ENCODE data around the gene MALAT1. TPM values are rescaled to one million over a fixed set of nuclear protein-coding genes. Genes with fewer than 3 reads are reported as not detected.

The MALAT1 gene
- total and polyA plus RNA-seq, 11 donors, result 1,047 to 9,662 (median 6,450) TPM

DNA sequence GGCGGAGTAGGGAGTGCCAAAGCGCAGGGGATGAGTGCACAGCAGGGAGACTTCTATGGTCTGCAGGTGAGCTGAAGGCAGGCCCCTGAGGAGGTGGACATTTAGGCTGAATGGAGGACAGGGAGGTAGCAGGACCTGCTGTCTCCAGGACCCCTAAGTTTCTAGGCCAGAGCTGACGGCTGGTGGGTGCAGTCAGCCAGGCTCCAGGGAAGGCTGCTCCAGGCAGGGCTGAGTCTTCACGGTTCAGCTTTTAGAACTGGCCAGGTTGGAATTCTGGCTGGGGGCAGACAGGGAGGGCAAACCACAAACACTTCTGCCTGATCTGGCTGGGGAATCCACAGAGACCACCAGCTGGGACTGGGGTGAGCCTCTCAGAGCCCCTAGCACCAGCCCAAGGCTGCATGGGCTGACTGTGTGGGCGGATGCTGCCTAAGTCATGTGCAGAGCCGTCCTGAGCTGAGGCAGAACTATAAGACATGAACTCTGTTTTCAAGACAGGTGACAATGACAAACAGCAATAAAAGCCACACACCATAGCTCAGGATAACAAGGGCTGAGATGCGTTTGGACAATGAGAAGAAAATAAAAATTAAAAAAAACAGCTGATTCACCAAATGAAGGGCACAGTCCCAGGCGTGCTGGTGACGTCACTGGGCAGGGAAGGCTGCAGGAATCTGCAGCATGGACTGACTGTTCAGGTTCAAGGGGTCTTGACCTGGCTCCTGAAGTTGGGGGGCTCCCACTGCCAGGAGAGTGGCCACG, 10.4 kb upstream of the MALAT1 start:
- peak overlapping the region in 9 of 12 donors; percentile 0 to 41 (median 30) for H3K4me3 ChIP-seq
- peaks cover 45 to 86% (median 78%) of the 10 kb centered on the region in 12 donors for H3K4me1 ChIP-seq
- H3K9me3 ChIP-seq, result no peaks in the 10 kb centered on the region
- H3K27ac ChIP-seq, result peak overlapping the region; percentile 90 to 100 (median 99)
- intact Hi-C loops (cut with DNase I), result no loop called here
- DNase-seq, result peak in 2 of 5 donors; percentile 50 to 72
- no peaks in the 10 kb centered on the region for H3K27me3 ChIP-seq
- H3K36me3 ChIP-seq, result no peaks in the 10 kb centered on the region
- WGBS, 4 donors, result 15 to 32% (median 25%) methylated on average over 8 to 10 of the region's 10 CpGs
- TF ChIP-seq POLR2A (IDR thresholded peaks at IDR 0.05) (no peak), CTCF (IDR thresholded peaks at IDR 0.05) (no peak)
- no peak for ATAC-seq

DNA sequence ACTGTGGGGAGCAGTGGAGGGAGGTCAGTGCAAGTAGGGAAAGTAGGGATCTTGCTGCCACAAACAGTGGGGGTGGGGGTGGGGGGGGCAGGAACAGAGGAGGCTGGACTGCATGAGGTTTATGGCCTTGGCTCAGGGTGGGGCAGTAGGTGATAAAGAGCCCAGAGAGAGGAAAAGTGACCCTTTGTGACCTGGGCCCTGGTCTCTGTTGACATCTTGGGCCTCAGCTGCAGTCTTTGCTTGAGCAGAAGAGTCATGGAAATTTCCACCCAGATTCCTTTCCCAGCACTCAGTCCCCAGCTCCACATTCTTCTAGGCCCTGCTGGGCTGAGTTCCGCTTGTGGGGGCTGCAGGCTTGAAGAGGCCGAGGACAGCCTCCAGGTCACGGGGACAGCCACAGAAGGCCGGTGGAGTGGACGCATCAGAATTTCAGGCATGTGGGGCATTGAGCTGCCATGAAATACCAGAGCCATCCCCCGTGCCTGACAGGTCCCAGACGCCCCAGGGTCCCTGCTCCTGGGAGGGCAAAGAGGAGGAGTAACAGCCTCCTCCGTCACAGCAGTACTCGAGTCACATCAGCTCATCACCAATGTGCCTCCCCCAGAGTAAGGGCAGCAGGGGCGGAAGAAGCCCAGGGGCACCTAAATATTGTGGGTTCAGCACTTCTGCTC, 9.7 kb upstream of the MALAT1 start:
- Histone ChIP-seq H3K9me3 (no peaks in the 10 kb centered on the region), H3K27ac (peak overlapping the region; percentile 90 to 100 (median 99)), H3K4me1 (peaks cover 47 to 93% (median 85%) of the 10 kb centered on the region in 12 donors), H3K27me3 (no peaks in the 10 kb centered on the region), H3K36me3 (no peaks in the 10 kb centered on the region), H3K4me3 (peak overlapping the region in 2 of 12 donors; percentile 2 to 35)
- WGBS, 4 donors, result 13 to 27% (median 20%) methylated on average over 3 to 10 of the region's 10 CpGs
- DNase-seq, result peak; percentile 85 to 92 (median 86)
- intact Hi-C loops (cut with DNase I), result no loop called here
- TF ChIP-seq CTCF (IDR thresholded peaks at IDR 0.05) (no peak), POLR2A (IDR thresholded peaks at IDR 0.05) (peak; percentile 17 to 70)
- peak; percentile 3 to 45 (median 24) for ATAC-seq

DNA sequence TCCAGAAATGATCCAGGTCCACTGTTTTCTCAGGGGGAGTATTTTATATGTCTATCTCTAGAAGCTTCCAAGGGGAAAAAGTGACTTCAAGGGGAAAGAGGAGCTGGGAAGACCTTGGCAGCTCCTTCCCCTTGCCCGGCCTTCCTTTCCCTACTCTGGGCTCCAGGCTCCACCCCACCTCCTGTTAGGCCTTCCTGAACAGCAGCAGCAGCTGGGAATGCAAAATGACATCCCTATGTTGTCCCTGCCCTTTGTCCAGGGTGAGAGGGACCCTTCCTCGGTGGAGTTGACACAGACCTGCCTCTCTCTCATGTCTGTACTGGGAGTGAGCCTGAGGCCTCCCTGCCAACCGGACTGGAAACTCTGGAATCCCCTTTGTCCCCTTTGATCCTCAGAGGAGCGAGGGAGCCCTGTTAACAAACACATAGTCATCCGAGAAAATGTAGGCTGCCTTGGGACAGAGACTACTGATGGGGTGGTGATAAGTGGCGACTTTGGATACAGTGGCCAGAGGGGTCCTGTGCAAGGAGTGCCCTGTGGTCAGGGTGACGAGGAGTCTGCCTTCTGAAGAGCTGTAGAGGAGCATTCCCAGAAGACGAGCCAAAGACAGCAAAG, 9.0 kb upstream of the MALAT1 start:
- H3K9me3 ChIP-seq, result no peaks in the 10 kb centered on the region
- intact Hi-C loops (cut with DNase I), result no loop called here
- H3K27me3 ChIP-seq, result no peaks in the 10 kb centered on the region
- H3K27ac ChIP-seq, result peak overlapping the region; percentile 90 to 100 (median 99)
- 25 to 36% (median 29%) methylated on average over 8 of the region's 8 CpGs for WGBS, 4 donors
- DNase-seq, result peak in 2 of 5 donors; percentile 52 to 74
- no peak for TF ChIP-seq POLR2A (IDR thresholded peaks at IDR 0.05)
- TF ChIP-seq CTCF (IDR thresholded peaks at IDR 0.05), result no peak
- H3K36me3 ChIP-seq, result no peaks in the 10 kb centered on the region
- H3K4me3 ChIP-seq, result peak overlapping the region in 2 of 12 donors; percentile 2 to 11
- peaks cover 47 to 97% (median 91%) of the 10 kb centered on the region in 12 donors for H3K4me1 ChIP-seq
- ATAC-seq, result no peak

- TF ChIP-seq CTCF (IDR thresholded peaks at IDR 0.05) (no peak), POLR2A (IDR thresholded peaks at IDR 0.05) (no peak)
- H3K4me1 ChIP-seq, result peaks cover 54 to 97% (median 95%) of the 10 kb centered on the region in 12 donors
- DNase-seq, result no peak
Observed at GRCh38 chr11:65491163-65491465, 7.7 kb upstream of the MALAT1 start.

More at GRCh38 chr11:65491163-65491465, 7.7 kb upstream of the MALAT1 start:
- H3K36me3 ChIP-seq, result no peaks in the 10 kb centered on the region
- H3K27me3 ChIP-seq, result no peaks in the 10 kb centered on the region
- intact Hi-C loops (cut with DNase I), result no loop called here
- ATAC-seq, result no peak
- H3K9me3 ChIP-seq, result no peaks in the 10 kb centered on the region
- H3K27ac ChIP-seq, result peak overlapping the region; percentile 90 to 100 (median 99)
- WGBS, 4 donors, result 36 to 60% (median 57%) methylated on average over 3 of the region's 3 CpGs
- peak overlapping the region in 1 of 12 donors; percentile 2 for H3K4me3 ChIP-seq

Measured in heart left ventricle (tissue), 16 donors.